Liver (tissue), 9 donors: Measurements from ENCODE around the gene DNAH6. TPM values are rescaled to one million over a fixed set of nuclear protein-coding genes. Genes with fewer than 3 reads are reported as not detected.

Experiments used
- DNase-seq: peaks from one replicate; pipeline ENCODE4 v3.0.0-alpha.2; 2017; ENCODE audit warnings: low spot score
- H3K27ac ChIP-seq, 2 donors: one replicate each; pipeline ENCODE4 v1.7.0; 2013; ENCODE audit warnings: inconsistent platforms in 2 of 2, low read length in 2 of 2, control low read depth in 1 of 2, low read depth in 1 of 2, mild to moderate bottlenecking in 1 of 2
- H3K27me3 ChIP-seq, 4 donors: one replicate each; pipeline versions ENCODE4 v1.6.1 to v1.7.0; 2013; ENCODE audit warnings: low read length in 3 of 4, inconsistent platforms in 1 of 4, mild to moderate bottlenecking in 1 of 4, moderate library complexity in 1 of 4; ENCODE audit not compliant: control insufficient read depth in 4 of 4, insufficient read depth in 4 of 4
- H3K36me3 ChIP-seq, 4 donors: one replicate each; pipeline versions ENCODE4 v1.6.1 to v1.7.0; 2013; ENCODE audit warnings: low read length in 3 of 4, mild to moderate bottlenecking in 3 of 4, low read depth in 1 of 4, moderate library complexity in 1 of 4; ENCODE audit not compliant: control insufficient read depth in 4 of 4, insufficient read depth in 3 of 4
- H3K4me1 ChIP-seq, 4 donors: one replicate each; pipeline versions ENCODE4 v1.6.1 to v1.7.0; 2013; ENCODE audit warnings: low read length in 3 of 4, mild to moderate bottlenecking in 3 of 4, moderate library complexity in 1 of 4; ENCODE audit not compliant: control insufficient read depth in 4 of 4, insufficient read depth in 4 of 4
- H3K4me3 ChIP-seq, 3 donors: one replicate each; pipeline versions ENCODE4 v1.6.1 to v1.7.0; 2013; ENCODE audit warnings: low read length in 3 of 3, control low read depth in 1 of 3, low read depth in 1 of 3, mild to moderate bottlenecking in 1 of 3
- H3K9ac ChIP-seq, 2 donors: one replicate each; pipeline ENCODE4 v1.7.0; 2013; ENCODE audit warnings: low read length in 2 of 2, mild to moderate bottlenecking in 2 of 2, moderate library complexity in 2 of 2, control low read depth in 1 of 2, low read depth in 1 of 2
- H3K9me3 ChIP-seq, 4 donors: one replicate each; pipeline versions ENCODE4 v1.6.1 to v1.7.0; 2013; ENCODE audit warnings: low read length in 3 of 4; ENCODE audit not compliant: control insufficient read depth in 4 of 4
- ATF3 ChIP-seq: IDR thresholded peaks from 2 replicates; pipeline ENCODE4 v1.6.1; 2016; ENCODE audit warnings: antibody characterized with exemption
- CTCF ChIP-seq: fragments of 150-350 bp; IDR thresholded peaks from 2 replicates; pipeline ENCODE4 v1.5.1; 2017; ENCODE audit warnings: improper control_type of control experiment, low read depth, low read length; ENCODE audit not compliant: missing input control
- EGR1 ChIP-seq, 2 donors: IDR thresholded peaks; 2 replicates each; pipeline ENCODE4 v1.6.1; 2016 to 2018; ENCODE audit warnings: antibody characterized with exemption in 2 of 2, low read depth in 2 of 2
- FOXA1 ChIP-seq: IDR thresholded peaks from 2 replicates; pipeline ENCODE4 v1.6.1; 2016; ENCODE audit warnings: antibody characterized with exemption
- FOXA2 ChIP-seq: IDR thresholded peaks from 2 replicates; pipeline ENCODE4 v1.6.1; 2016; ENCODE audit warnings: antibody characterized with exemption
- GABPA ChIP-seq, 2 donors: IDR thresholded peaks in 1 of 2; conservative IDR thresholded peaks in 1 of 2; 2 replicates each; pipeline ENCODE4 v1.6.1; 2016; ENCODE audit warnings: antibody characterized with exemption in 2 of 2, mild to moderate bottlenecking in 1 of 2, moderate library complexity in 1 of 2
- HNF4A ChIP-seq, 2 donors: conservative IDR thresholded peaks; 2 replicates each; pipeline ENCODE4 v1.6.1; 2016; ENCODE audit warnings: antibody characterized with exemption in 2 of 2, mild to moderate bottlenecking in 2 of 2
- HNF4G ChIP-seq: IDR thresholded peaks from 2 replicates; pipeline ENCODE4 v1.6.1; 2016; ENCODE audit warnings: antibody characterized with exemption
- JUND ChIP-seq, 2 donors: IDR thresholded peaks; 2 replicates each; pipeline ENCODE4 v1.6.1; 2016; ENCODE audit warnings: antibody characterized with exemption in 2 of 2
- MAX ChIP-seq: IDR thresholded peaks from 2 replicates; pipeline ENCODE4 v1.6.1; 2016; ENCODE audit warnings: antibody characterized with exemption
- NR2F2 ChIP-seq: IDR thresholded peaks from 2 replicates; pipeline ENCODE4 v1.6.1; 2016; ENCODE audit warnings: antibody characterized with exemption
- RAD21 ChIP-seq, 2 donors: IDR thresholded peaks; 2 replicates each; pipeline ENCODE4 v1.6.1; 2016; ENCODE audit warnings: antibody characterized with exemption in 2 of 2, mild to moderate bottlenecking in 2 of 2
- REST ChIP-seq: IDR thresholded peaks from 2 replicates; pipeline ENCODE4 v1.6.1; 2016; ENCODE audit warnings: antibody characterized with exemption, mild to moderate bottlenecking
- RXRA ChIP-seq, 2 donors: IDR thresholded peaks; 2 replicates each; pipeline ENCODE4 v1.6.1; 2017 to 2018; ENCODE audit warnings: antibody characterized with exemption in 2 of 2, mild to moderate bottlenecking in 1 of 2
- SP1 ChIP-seq: IDR thresholded peaks from 2 replicates; pipeline ENCODE4 v1.6.1; 2018; ENCODE audit warnings: antibody characterized with exemption, mild to moderate bottlenecking
- TAF1 ChIP-seq: conservative IDR thresholded peaks from 2 replicates; pipeline ENCODE4 v1.6.1; 2016; ENCODE audit warnings: antibody characterized with exemption, mild to moderate bottlenecking
- YY1 ChIP-seq: IDR thresholded peaks from 2 replicates; pipeline ENCODE4 v1.6.1; 2016; ENCODE audit warnings: antibody characterized with exemption, mild to moderate bottlenecking
- ZBTB33 ChIP-seq: IDR thresholded peaks from 2 replicates; pipeline ENCODE4 v1.6.1; 2016; ENCODE audit warnings: antibody characterized with exemption
- WGBS: extraction: QIAGEN DNeasy Blood & Tissue Kit; methylation state at CpG from one replicate; pipeline ENCODE4 v1.1.7; 2013; 5-methylcytosine and 5-hydroxymethylcytosine counted together
- polyA plus RNA-seq, 2 donors: library from polyadenylated mRNA; stranded (reverse) in 1 of 2; unstranded in 1 of 2; fragments of 200-250 nt in 1 of 2; fragments of >200 nt in 1 of 2; fragmentation: Nextera tagmentation in 1 of 2; extraction: Ambion mirVana in 1 of 2; gene quantifications; one replicate each; pipeline versions ENCODE4 v1.2.1 to v1.2.3, GENCODE V29; 2013 to 2015
- total RNA-seq, 2 donors: library from RNA; depleted of rRNA; stranded (reverse); fragments of >200 nt; gene quantifications; one replicate each; pipeline ENCODE4 v1.2.3, GENCODE V29; 2014
- donor health status: healthy.
- donor health status: healthy.
- donor health status: healthy.
- donor health status: healthy.
- donor health status: healthy.

Gene DNAH6
- total and polyA plus RNA-seq, 4 donors = 0.32 to 1.6 (median 0.59) TPM

GRCh38 chr2:84782717-84783442, 266.6 kb downstream of the DNAH6 start:
- peak overlapping the region in 1 of 2 donors; percentile 31 for H3K27ac ChIP-seq
- WGBS = 83% methylated on average over 1 of the region's 1 CpG
- no peaks in the 10 kb centered on the region for H3K27me3 ChIP-seq
- no peaks in the 10 kb centered on the region for H3K9me3 ChIP-seq
- H3K9ac ChIP-seq = no peak overlapping the region
- TF ChIP-seq HNF4A (conservative IDR thresholded peaks at IDR 0.05) = no peak
- no peak for TF ChIP-seq GABPA (IDR thresholded peaks at IDR 0.05 in 1 of 2, conservative IDR thresholded peaks at IDR 0.05 in 1 of 2)
- no peak for TF ChIP-seq FOXA1
- TF ChIP-seq MAX = no peak
- no peak for TF ChIP-seq FOXA2
- no peak for TF ChIP-seq HNF4G
- H3K4me3 ChIP-seq = no peak overlapping the region
- H3K36me3 ChIP-seq = no peaks in the 10 kb centered on the region
- no peaks in the 10 kb centered on the region for H3K4me1 ChIP-seq
- no peak for DNase-seq

GRCh38 chr2:84785950-84786349, 269.7 kb downstream of the DNAH6 start:
- no peak for DNase-seq
- TF ChIP-seq HNF4G (no peak), FOXA1 (no peak), RAD21 (IDR thresholded peaks at IDR 0.05) (no peak), SP1 (no peak), JUND (IDR thresholded peaks at IDR 0.05) (no peak), TAF1 (no peak)
- Histone ChIP-seq H3K4me1 (no peaks in the 10 kb centered on the region), H3K4me3 (no peak overlapping the region), H3K27ac (no peak overlapping the region), H3K27me3 (no peaks in the 10 kb centered on the region), H3K36me3 (peaks cover 0 to 2% (median 0%) of the 10 kb centered on the region in 4 donors), H3K9ac (no peak overlapping the region), H3K9me3 (no peaks in the 10 kb centered on the region)
- 89% methylated on average over 4 of the region's 4 CpGs for WGBS

- Histone ChIP-seq H3K9me3 (no peaks in the 10 kb centered on the region), H3K36me3 (peaks cover 0 to 2% (median 0%) of the 10 kb centered on the region in 4 donors), H3K27ac (no peak overlapping the region), H3K27me3 (no peaks in the 10 kb centered on the region), H3K4me1 (no peaks in the 10 kb centered on the region), H3K9ac (no peak overlapping the region), H3K4me3 (no peak overlapping the region)
- TF ChIP-seq MAX = no peak
- no peak for TF ChIP-seq HNF4A (conservative IDR thresholded peaks at IDR 0.05)
- no peak for TF ChIP-seq ATF3
- no peak for TF ChIP-seq RAD21 (IDR thresholded peaks at IDR 0.05)
- no peak for TF ChIP-seq TAF1
- TF ChIP-seq RXRA (IDR thresholded peaks at IDR 0.05) = no peak
- no peak for TF ChIP-seq JUND (IDR thresholded peaks at IDR 0.05)
- no peak for TF ChIP-seq FOXA1
- no peak for TF ChIP-seq GABPA (IDR thresholded peaks at IDR 0.05 in 1 of 2, conservative IDR thresholded peaks at IDR 0.05 in 1 of 2)
- no peak for TF ChIP-seq SP1
- no peak for TF ChIP-seq CTCF
- no peak for TF ChIP-seq REST
- TF ChIP-seq EGR1 (IDR thresholded peaks at IDR 0.05; ENCODE audit: low read depth in 2 of 2) = no peak
- no peak for TF ChIP-seq HNF4G
- no peak for TF ChIP-seq FOXA2
- TF ChIP-seq ZBTB33 = no peak
- no peak for TF ChIP-seq YY1
- no peak for TF ChIP-seq NR2F2
- no peak for DNase-seq
Measured at GRCh38 chr2:84786601-84787000, 270.3 kb downstream of the DNAH6 start.
